A673 (cell line): ENCODE measurements around the gene SLC12A7.

Experiments used
- CTCF ChIP-seq: fragments of 300-800, 200-600 bp; sonication (generic); conservative IDR thresholded peaks from 2 replicates; pipeline ENCODE4 v1.5.1; 2017; ENCODE audit warnings: low read depth, mild to moderate bottlenecking, antibody characterized with exemption, low read length, moderate library complexity, mixed read lengths
- EZH2 ChIP-seq: fragments of 200-600 bp; sonication (generic); IDR thresholded peaks from 2 replicates; pipeline ENCODE4 v1.6.1; 2017; ENCODE audit warnings: borderline replicate concordance, low read depth, mild to moderate bottlenecking, mixed read lengths, antibody characterized with exemption, low read length; ENCODE audit not compliant: poor library complexity, severe bottlenecking

DNA sequence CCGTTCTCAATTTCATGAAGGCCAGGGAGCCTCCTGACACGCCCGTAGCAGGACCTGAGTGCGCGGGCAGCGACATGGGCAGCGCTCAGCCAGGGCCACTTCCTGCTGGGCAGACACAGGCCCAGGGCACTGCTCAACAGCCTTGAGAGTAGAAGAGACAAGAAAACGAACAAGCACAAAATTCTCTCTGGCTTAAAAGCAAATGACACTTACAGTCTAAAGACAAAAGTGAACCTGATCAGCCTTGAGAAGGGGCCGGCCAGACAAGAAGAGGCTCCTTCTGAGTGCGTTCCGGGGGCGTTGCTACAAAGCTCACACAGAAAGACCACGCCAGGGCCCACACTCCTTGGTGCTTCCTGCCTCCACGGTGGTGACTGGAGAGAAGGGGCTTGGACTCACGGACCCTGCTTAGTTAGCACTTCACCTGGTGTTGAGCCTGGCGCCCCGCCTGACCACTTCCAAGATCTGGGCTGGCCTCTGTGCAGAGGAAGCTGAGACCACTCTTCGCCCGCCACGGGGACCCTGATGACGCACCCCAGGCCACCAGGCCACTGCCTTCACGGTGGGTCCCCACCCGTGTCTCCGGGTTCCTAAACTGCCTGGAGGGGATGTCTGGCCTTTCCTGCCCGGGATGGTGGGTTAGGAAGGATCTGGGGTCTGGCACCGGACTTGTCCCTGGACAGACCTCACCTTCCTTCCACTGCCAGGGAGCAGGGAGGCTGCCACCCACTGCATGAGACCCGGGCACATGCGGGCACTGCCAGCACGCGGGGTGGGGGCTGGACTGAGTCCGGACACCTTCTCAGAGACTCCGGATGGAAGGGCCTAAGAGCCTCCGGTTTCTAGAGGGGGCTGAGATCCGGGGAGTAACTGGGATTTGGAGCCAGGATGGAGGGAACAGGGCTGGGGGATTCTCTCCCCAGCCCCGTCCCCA is 1.3 kb downstream of the SLC12A7 start:
- no peak for TF ChIP-seq CTCF
- TF ChIP-seq EZH2 = no peak
